Smooth muscle cell (in vitro differentiated cells): ENCODE measurements around the gene FBH1. TPM values are rescaled to one million over a fixed set of nuclear protein-coding genes. Genes with fewer than 3 reads are reported as not detected.

Experiments used
- DNase-seq: peaks from one replicate; lab custom pipeline; 2025; ENCODE audit not compliant: unreplicated experiment; lab: John Stamatoyannopoulos, UW
- H2AFZ ChIP-seq: fragments of 200-600 bp; sonication (generic); 2 replicates; pipeline ENCODE4 v1.6.0; 2016; ENCODE audit warnings: antibody characterized with exemption, low read depth, mild to moderate bottlenecking
- H3F3A ChIP-seq: fragments of 200-600 bp; sonication (generic); 2 replicates; pipeline ENCODE4 v1.6.0; 2017; ENCODE audit warnings: antibody characterized with exemption, low read depth
- H3K27ac ChIP-seq: fragments of 200-600 bp; sonication (generic); 2 replicates; pipeline ENCODE4 v1.5.1; 2016; ENCODE audit warnings: low read depth, mild to moderate bottlenecking
- H3K27me3 ChIP-seq: fragments of 200-600 bp; sonication (generic); 2 replicates; pipeline ENCODE4 v1.6.1; 2016; ENCODE audit warnings: low read depth, mild to moderate bottlenecking
- H3K36me3 ChIP-seq: fragments of 200-600 bp; sonication (generic); 2 replicates; pipeline ENCODE4 v1.5.1; 2016; ENCODE audit warnings: low read depth
- H3K4me1 ChIP-seq: fragments of 200-600 bp; sonication (generic); 2 replicates; pipeline ENCODE4 v1.5.1; 2016; ENCODE audit warnings: low read depth
- H3K4me2 ChIP-seq: fragments of 200-600 bp; sonication (generic); 2 replicates; pipeline ENCODE4 v1.6.0; 2016; ENCODE audit warnings: mild to moderate bottlenecking
- H3K4me3 ChIP-seq: fragments of 200-600 bp; sonication (generic); 2 replicates; pipeline ENCODE4 v1.5.1; 2016; ENCODE audit warnings: mild to moderate bottlenecking
- H3K79me2 ChIP-seq: fragments of 200-600 bp; sonication (generic); 2 replicates; pipeline ENCODE4 v1.6.0; 2016; ENCODE audit warnings: low read depth, mild to moderate bottlenecking
- H3K9ac ChIP-seq: fragments of 200-600 bp; sonication (generic); 2 replicates; pipeline ENCODE4 v1.6.0; 2016; ENCODE audit warnings: low read depth
- H3K9me3 ChIP-seq: fragments of 200-600 bp; sonication (generic); replicated peaks from 2 replicates; pipeline ENCODE4 v1.5.1; 2016; ENCODE audit warnings: low read depth
- H4K20me1 ChIP-seq: fragments of 200-600 bp; sonication (generic); 2 replicates; pipeline ENCODE4 v1.6.0; 2016; ENCODE audit warnings: low read depth
- WGBS: methylation state at CpG from one replicate; pipeline ENCODE4 v1.1.7; 2016; ENCODE audit warnings: low lambda C conversion rate; 5-methylcytosine and 5-hydroxymethylcytosine counted together
- polyA plus RNA-seq: library from polyadenylated mRNA; unstranded; fragments of >200 nt; fragmentation: Nextera tagmentation; extraction: Ambion mirVana; gene quantifications from 2 replicates; pipeline ENCODE4 v1.2.1, GENCODE V29; 2016
- total RNA-seq: library from RNA; depleted of rRNA; stranded (reverse); fragments of >200 nt; gene quantifications from 2 replicates; pipeline ENCODE4 v1.2.3, GENCODE V29; 2014
- TF ChIP-seq, protein P1 (sequence below): fragments of 200-600 bp; sonication (generic); IDR thresholded peaks from 2 replicates; pipeline ENCODE4 v1.5.1; 2017; ENCODE audit warnings: borderline replicate concordance, mild to moderate bottlenecking, antibody characterized with exemption; ENCODE audit not compliant: insufficient read depth, poor library complexity, severe bottlenecking

The FBH1 gene
- total and polyA plus RNA-seq, 2 experiments from 2014 or later = 68.4 to 70.0 TPM

DNA sequence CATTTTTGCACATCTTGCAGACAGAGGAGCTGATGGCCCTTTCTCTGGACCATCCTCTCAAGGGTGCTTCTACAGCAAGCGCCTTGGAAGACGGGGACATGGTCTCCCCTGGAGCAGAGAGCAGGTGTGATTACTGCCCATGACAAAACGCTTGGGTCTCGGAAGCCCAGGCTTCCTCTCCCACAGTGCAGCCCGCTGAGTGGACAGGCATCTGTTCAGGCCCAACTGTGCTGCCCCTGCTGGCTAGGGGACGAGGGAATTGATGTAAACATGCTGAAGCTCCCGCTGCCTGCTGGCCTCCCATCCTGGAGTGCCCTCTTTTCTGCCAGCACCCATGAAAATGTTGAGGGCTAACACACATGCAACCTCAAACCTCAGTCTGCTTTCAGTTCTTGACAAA is 73.0 kb downstream of the FBH1 start:
- H3F3A ChIP-seq = no peaks in the 10 kb centered on the region
- H3K36me3 ChIP-seq = no peaks in the 10 kb centered on the region
- 88% methylated on average over 7 of the region's 7 CpGs for WGBS
- H3K27ac ChIP-seq = no peak overlapping the region
- H3K79me2 ChIP-seq = no peaks in the 10 kb centered on the region
- no peak overlapping the region for H3K4me3 ChIP-seq
- TF ChIP-seq, protein P1, sequence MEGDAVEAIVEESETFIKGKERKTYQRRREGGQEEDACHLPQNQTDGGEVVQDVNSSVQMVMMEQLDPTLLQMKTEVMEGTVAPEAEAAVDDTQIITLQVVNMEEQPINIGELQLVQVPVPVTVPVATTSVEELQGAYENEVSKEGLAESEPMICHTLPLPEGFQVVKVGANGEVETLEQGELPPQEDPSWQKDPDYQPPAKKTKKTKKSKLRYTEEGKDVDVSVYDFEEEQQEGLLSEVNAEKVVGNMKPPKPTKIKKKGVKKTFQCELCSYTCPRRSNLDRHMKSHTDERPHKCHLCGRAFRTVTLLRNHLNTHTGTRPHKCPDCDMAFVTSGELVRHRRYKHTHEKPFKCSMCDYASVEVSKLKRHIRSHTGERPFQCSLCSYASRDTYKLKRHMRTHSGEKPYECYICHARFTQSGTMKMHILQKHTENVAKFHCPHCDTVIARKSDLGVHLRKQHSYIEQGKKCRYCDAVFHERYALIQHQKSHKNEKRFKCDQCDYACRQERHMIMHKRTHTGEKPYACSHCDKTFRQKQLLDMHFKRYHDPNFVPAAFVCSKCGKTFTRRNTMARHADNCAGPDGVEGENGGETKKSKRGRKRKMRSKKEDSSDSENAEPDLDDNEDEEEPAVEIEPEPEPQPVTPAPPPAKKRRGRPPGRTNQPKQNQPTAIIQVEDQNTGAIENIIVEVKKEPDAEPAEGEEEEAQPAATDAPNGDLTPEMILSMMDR = no peak
- no peak overlapping the region for H2AFZ ChIP-seq
- H3K9me3 ChIP-seq = no peaks in the 10 kb centered on the region
- no peaks in the 10 kb centered on the region for H3K27me3 ChIP-seq
- H3K4me2 ChIP-seq = no peak overlapping the region
- no peaks in the 10 kb centered on the region for H4K20me1 ChIP-seq
- H3K4me1 ChIP-seq = no peaks in the 10 kb centered on the region
- DNase-seq = no peak
- H3K9ac ChIP-seq = no peak overlapping the region

DNA sequence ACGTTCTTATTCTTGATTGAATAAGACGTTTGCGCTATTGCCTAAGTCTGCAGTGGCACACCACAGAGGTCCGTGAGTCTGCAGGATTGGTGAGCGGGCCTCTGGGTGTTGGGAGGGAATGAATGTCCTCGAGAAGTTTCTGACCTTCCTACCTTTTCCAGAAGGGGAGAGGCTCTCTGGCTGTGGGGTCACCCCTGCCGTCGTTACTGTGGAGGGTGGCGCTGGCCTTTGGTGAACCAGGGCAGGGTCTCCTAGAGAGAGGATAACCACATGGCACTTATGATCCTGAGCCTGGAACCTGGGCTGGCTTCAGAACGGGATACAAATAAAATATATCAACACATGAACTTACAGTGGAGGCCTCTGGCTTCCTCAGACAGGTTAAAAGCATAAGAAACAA is 73.5 kb downstream of the FBH1 start:
- Histone ChIP-seq H4K20me1 (no peaks in the 10 kb centered on the region), H3K9me3 (no peaks in the 10 kb centered on the region), H2AFZ (no peak overlapping the region), H3F3A (no peaks in the 10 kb centered on the region), H3K27ac (no peak overlapping the region), H3K36me3 (no peaks in the 10 kb centered on the region), H3K4me3 (no peak overlapping the region), H3K9ac (no peak overlapping the region), H3K79me2 (no peaks in the 10 kb centered on the region), H3K4me2 (no peak overlapping the region), H3K4me1 (no peaks in the 10 kb centered on the region), H3K27me3 (no peaks in the 10 kb centered on the region)
- TF ChIP-seq, protein P1 = no peak
- no peak for DNase-seq
- 93% methylated on average over 10 of the region's 10 CpGs for WGBS

DNA sequence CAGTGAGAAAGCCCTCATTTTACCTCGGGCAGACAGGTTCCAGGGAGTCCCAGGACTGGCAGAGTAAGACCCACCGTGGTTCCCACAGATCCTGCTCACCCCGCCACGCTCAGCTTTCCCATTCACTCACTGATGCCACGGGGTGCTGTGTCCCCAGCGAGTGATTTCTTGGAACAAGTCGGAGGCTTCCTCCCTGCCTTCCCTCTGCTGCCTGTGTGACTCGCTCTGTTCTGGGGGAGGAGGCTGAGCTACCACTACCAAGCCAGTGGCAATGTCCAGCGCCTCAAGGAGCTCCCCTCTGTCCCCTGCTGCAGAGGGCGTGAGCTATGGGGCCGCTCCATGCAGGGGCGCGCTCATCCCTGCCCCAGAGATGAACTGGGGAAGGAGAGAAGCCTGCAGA is 74.7 kb downstream of the FBH1 start:
- no peaks in the 10 kb centered on the region for H3K9me3 ChIP-seq
- H2AFZ ChIP-seq = no peak overlapping the region
- no peaks in the 10 kb centered on the region for H3F3A ChIP-seq
- TF ChIP-seq, protein P1 = no peak
- H3K4me1 ChIP-seq = no peaks in the 10 kb centered on the region
- no peak for DNase-seq
- no peaks in the 10 kb centered on the region for H3K36me3 ChIP-seq
- no peak overlapping the region for H3K4me2 ChIP-seq
- no peak overlapping the region for H3K4me3 ChIP-seq
- H3K27me3 ChIP-seq = no peaks in the 10 kb centered on the region
- 88% methylated on average over 13 of the region's 13 CpGs for WGBS
- no peaks in the 10 kb centered on the region for H4K20me1 ChIP-seq
- no peaks in the 10 kb centered on the region for H3K79me2 ChIP-seq
- no peak overlapping the region for H3K27ac ChIP-seq
- no peak overlapping the region for H3K9ac ChIP-seq

DNA sequence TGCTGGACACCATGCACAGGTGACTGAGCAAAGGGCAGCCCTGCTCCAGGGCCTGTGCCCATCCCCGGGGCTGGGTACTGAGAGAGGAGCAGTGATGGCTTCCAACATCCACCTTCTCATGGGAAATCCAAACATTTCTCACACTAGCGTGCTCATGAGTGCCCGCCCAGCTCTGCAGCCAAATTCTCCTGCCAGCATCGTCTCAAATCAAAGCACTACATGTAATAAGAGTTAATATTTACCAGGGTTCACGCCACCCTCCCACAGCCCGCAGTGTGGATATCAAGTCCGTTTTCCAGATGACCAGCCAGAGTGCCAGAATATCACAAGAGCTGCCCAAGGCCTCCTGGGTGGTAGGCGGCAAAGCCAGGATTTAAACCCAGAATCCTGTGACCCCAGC is 75.2 kb downstream of the FBH1 start:
- Histone ChIP-seq H3K4me2 (no peak overlapping the region), H2AFZ (no peak overlapping the region), H3K9ac (no peak overlapping the region), H4K20me1 (no peaks in the 10 kb centered on the region), H3F3A (no peaks in the 10 kb centered on the region), H3K9me3 (no peaks in the 10 kb centered on the region), H3K36me3 (no peaks in the 10 kb centered on the region), H3K4me3 (no peak overlapping the region), H3K4me1 (no peaks in the 10 kb centered on the region), H3K79me2 (no peaks in the 10 kb centered on the region), H3K27me3 (no peaks in the 10 kb centered on the region), H3K27ac (no peak overlapping the region)
- TF ChIP-seq, protein P1 = no peak
- no peak for DNase-seq
- 97% methylated on average over 8 of the region's 8 CpGs for WGBS
